SK-N-SH (cell line): ENCODE measurements around the gene MVB12B.

Experiments used
- EZH2phosphoT487 ChIP-seq: fragments of 200-600 bp; sonication (generic); IDR thresholded peaks from 2 replicates; pipeline ENCODE4 v1.6.1; 2017; ENCODE audit warnings: low read depth, mixed run types, mild to moderate bottlenecking, antibody characterized with exemption, moderate library complexity, borderline replicate concordance
- RFX5 ChIP-seq: IDR thresholded peaks from 2 replicates; pipeline ENCODE4 v1.6.1; 2012; ENCODE audit warnings: mild to moderate bottlenecking, improper control_type of control experiment, low read length
- SMC3 ChIP-seq: IDR thresholded peaks from 2 replicates; pipeline ENCODE4 v1.6.1; 2012; ENCODE audit warnings: low read depth, low read length, improper control_type of control experiment

DNA sequence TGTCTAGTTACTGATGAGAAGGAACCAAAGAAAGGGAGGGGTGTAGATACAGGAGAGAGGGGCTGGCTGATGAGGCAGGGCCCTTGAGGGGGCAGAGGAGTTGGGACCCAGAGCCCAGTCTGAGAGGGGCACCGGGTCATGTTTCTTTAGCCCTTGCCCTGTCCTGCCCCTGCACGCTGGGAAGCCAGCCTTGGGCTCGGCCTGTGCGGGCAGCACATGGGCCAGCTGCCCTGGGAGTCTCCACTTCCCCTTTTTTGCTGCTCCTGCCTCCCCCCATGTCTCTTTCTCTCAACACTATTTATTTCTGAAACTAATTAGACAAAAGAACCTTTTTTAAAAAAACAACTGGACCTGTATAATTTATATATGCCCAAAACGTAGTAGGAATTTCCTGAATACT is 20.5 kb downstream of the MVB12B start:
- TF ChIP-seq SMC3: no peak
- no peak for TF ChIP-seq RFX5
- no peak for TF ChIP-seq EZH2phosphoT487
